UCSD-AML1 (cell line): ENCODE measurements around the gene ZFYVE28.

Experiments used
- DNase-seq: peaks from one replicate; lab custom pipeline; 2025; ENCODE audit not compliant: unreplicated experiment; lab: John Stamatoyannopoulos, UW

ZFYVE28 gene

DNA sequence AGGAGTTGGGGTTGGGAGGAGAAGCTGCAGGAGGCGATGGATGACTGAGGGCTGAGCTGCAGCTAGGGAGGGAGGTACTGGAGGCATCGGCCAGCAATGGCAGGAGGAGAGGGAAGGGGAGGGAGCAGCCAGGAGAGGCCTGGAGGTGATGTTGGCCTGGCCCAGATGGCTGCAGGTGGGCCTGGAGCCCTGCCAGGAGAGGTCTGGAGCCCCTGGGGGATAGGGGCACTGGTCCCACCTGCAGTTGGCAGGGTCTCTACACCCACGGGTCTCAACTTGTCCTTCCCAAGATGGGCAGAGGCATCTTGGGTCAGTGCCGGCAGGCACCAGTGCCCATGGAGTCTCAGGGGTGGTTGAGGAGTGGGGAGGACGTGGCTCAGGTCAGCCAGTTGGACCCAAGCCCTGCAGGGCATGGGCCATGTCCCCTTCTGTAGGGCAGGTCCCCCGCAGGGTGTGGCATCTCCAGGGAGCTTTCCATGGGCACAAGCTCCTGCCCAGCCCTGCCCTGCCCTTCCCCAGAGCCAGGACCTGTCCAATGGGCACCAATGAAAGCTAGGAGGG lies 153.9 kb downstream of the ZFYVE28 start:
- DNase-seq, result no peak

- no peak for DNase-seq
Measured at GRCh38 chr4:2263926-2264321, 154.5 kb downstream of the ZFYVE28 start.

- DNase-seq, result no peak
Measured at GRCh38 chr4:2262944-2263250, 155.5 kb downstream of the ZFYVE28 start.

DNA sequence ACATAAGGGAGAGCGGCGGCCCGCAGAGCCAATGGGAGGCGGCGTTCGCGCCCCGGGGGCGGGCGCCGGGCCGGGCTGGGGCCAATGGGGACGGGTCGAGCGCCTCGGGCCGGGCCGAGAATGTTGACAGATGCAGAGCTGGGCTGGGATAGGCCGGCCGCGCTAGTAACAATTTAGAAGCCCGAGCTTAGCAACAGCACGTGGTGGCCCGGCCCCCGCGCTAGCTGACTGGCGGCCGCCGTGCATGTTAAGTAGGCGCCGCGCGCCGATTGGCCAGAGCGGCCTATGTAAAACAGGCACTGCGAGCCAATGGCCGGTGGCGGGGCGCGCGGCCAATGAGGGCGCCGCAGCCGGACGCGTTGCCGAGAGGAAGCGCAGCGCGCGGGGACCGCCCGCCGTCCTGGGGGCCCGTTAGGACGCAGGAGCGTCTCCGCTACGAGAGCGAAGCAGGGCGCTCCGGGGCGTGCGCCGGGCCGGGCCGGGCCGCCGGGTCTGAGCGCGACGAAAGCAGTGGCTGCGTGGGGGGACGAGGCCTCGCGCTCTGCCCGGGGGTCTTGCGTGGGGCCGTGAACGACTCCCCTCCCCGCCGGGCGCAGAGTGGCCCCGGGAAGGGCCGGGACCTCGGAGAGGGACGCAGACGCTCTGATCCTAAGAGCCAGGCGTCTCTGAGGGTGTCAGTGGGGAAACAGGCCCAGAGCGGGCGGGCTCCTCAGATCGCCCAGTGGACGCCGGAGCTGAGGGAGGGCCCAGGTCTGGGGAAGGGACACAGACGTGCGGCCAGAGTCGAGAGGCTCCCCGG lies 156.1 kb downstream of the ZFYVE28 start:
- peak; percentile 99 for DNase-seq

DNA sequence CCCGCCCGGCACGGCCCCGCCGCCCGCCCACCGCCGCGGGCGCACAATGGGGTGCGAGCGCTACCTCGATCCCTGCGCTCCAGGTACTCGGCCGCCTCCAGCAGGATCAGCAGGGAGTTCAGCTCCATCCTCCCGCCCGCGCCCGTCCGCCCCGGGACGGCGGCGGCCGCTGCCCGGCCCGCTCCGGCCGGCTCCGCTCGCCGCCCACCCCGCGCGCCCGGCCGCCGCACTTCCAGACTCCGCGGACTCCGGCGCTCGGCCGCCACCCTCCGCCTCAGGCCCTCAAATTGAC lies 156.6 kb downstream of the ZFYVE28 start, which contains the start of gene MXD4:
TSS of gene MXD4 (minus strand) at position 257 of the 292 bp plus-strand sequence. CDS start at position 128, 129 bp downstream.
- no peak for DNase-seq

DNA sequence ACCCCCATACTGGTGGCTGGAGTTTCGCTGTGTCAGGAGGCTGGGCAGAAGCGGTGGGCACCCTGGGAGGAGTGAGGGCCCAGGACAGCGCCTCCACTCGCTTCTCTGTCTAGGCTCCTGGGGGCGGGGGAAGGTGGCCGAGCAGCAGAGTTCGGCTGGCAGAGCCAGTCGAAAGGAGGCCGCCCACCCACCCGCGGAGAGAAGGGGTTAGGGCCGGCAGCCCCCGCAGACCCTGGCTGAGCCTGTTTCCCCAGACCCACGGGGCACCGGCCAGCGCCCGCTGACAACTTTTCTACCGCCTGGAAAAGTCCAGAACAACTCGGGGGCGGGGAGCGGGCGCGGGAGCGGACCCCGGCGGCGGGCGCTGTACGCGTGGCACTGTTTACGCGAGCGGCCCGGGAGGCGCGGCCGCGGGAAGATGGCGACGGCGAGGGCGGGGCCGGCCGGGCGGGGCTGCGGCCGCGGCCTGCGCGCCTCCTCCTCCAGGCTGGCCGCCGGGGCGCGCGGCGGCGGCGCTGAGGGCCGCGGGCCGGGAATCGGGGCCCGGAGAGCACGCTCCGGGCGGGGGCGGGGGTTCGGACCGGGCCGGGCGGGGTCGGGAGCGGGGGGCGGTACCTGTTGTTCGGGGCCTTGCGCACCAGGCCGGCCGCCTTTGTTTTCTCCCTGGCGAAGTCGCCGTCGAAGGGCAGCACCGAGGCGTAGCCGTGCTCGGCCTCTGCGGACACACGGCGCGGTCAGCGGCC lies 157.2 kb downstream of the ZFYVE28 start:
- peak; percentile 50 for DNase-seq

- DNase-seq, result no peak
Measured at GRCh38 chr4:2260344-2261109, 157.9 kb downstream of the ZFYVE28 start.

- DNase-seq, result no peak
Measured at GRCh38 chr4:2259541-2260343, 158.7 kb downstream of the ZFYVE28 start.

GRCh38 chr4:2259036-2259540 lies 159.4 kb downstream of the ZFYVE28 start:
- no peak for DNase-seq

GRCh38 chr4:2258091-2259035 lies 160.1 kb downstream of the ZFYVE28 start:
- no peak for DNase-seq

- DNase-seq, result no peak
Measured at GRCh38 chr4:2257361-2258081, 160.9 kb downstream of the ZFYVE28 start.

GRCh38 chr4:2256781-2257191 lies 161.7 kb downstream of the ZFYVE28 start:
- no peak for DNase-seq

GRCh38 chr4:2256156-2256731 lies 162.2 kb downstream of the ZFYVE28 start:
- no peak for DNase-seq

DNA sequence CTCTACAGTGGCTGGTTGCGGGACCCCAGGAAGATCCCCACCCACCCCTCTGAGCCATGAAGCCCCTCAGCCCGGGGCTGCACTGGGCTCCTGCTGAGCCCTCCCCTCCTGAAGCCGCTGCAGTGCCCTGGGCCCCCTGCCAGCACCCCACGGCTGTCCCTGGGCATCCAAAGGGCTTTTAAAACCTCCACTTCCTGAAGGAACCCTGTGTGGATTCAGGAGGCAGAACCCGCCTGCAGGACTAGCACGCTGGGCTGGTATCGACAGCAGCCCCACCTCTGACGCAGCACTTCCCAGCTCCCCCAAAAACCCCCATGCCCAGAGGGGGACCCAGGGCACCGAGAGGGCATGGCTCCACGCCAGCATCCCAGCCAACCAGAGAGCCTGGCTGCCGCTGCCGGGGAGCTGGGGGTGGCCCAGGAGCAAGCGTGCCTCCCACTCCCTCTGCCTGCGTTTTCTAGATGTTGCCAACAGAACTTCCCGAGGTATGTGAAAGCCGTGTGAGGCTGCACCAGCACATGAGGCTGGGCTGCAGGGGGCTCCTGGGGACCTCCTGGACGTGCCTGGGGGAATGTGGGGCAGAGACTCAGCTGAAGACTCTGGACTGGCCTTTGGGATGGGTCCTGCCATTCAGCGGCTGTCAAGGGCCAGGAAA lies 162.8 kb downstream of the ZFYVE28 start:
- no peak for DNase-seq

DNA sequence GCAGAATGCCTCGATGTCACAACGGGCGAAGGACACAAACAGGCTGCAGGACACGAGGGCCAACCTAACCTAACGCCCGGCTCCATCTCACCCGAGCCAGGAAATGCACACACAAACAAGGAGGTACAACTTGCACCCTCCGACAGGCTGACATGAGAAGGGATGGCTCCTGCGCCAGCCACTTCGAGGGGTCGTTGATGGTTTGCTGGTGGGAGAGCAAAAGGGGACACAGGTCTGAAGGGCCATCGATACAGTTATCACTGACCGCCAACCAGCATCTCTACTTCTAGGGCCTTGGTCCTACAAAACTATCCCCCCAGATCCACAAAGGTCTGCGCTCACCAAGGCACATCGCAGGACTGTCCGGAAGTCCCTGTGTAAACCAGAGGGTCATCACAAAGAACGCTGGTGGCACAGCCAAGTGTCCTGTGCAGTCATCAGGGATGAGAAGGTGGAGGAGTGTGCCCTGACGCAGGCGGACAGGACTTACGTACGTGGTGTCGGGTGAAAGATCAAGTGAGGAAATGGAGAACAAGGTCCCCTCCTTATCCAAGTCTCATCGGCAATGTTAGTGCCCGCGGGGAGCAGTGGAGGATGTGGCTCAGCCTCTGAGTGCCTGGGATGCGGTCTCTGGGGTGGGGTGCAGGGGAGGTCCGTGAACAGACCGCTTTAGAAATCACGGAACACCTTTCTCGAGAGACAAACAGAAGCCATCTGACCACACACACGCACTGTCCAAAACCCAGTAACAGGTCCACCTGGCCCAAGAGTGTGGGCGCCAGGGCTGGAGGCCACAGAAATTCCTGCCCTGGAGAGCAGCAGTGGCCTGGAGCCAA lies 163.6 kb downstream of the ZFYVE28 start:
- no peak for DNase-seq

DNA sequence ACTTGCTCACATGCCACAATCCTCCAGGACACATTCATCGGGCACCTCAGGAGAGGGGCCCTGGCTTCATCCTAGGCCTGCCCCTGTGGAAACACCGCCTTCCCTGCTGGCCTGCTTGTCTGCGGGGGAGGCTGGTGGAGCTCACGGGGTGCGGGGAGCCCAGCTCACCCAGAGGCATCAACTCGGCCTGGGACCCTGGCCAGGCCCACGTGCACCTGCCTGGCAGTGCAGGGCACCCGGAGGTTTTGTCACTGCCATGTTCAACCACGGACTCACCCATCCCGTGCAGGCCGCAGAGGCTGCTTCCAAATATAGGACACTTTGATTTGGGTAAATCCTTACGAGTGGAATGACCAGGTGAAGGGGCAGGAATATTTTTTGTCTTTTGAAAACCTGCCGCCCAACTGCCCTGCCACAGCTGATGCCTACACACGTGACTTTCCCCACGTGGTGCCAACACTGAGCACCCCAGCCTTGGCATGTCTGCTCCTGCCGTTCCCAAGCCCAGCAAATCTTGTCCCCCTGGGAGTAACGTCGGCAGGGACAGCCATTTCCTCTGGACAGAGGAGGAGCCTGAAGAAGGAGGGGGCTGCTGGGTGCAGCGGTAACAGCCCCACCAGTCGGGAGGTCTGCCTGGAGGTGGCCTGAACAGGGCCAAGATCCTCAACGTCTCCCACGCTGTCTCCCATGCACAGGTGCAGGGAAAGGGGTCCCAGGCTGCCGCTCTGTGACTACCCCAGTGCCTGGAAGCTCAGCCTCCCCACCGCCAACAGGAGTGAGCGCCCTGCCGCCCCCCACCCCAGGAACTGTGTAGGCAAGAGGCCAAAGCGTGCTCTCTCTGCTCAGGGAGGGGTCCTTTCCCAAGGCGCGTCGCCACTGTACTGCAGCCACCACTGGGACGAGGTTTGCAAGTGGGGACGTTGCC lies 165.0 kb downstream of the ZFYVE28 start:
- DNase-seq, result no peak
